HepG2 (cell line): ENCODE results near the gene SRPRA. TPM values are rescaled to one million over a fixed set of nuclear protein-coding genes. Genes with fewer than 3 reads are reported as not detected.

Experiments used
- CHCHD3 ChIP-seq: sonication (generic); formaldehyde crosslinking; IDR thresholded peaks from 2 replicates; pipeline ENCODE4 v1.8.0; 2022; ENCODE audit warnings: mild to moderate bottlenecking, missing genetic modification reagents, moderate library complexity
- HOXA3 ChIP-seq: sonication (generic); formaldehyde crosslinking; IDR thresholded peaks from 2 replicates; pipeline ENCODE4 v1.5.0; 2020; ENCODE audit warnings: missing genetic modification reagents
- JARID2 ChIP-seq: sonication (generic); formaldehyde crosslinking; IDR thresholded peaks from 2 replicates; pipeline ENCODE4 v1.8.1; 2023; ENCODE audit warnings: missing genetic modification reagents, inconsistent platforms; ENCODE audit not compliant: insufficient replicate concordance
- KAT8 ChIP-seq: IDR thresholded peaks from 2 replicates; pipeline ENCODE4 v1.6.1; 2016; ENCODE audit warnings: missing genetic modification reagents, missing compliant biosample characterization
- NFRKB ChIP-seq: fragments of 450-650 bp; IDR thresholded peaks from 2 replicates; pipeline ENCODE4 v1.6.1; 2017
- PAX8 ChIP-seq: sonication (generic); formaldehyde crosslinking; IDR thresholded peaks from 2 replicates; pipeline ENCODE4 v1.8.0; 2022; ENCODE audit warnings: mild to moderate bottlenecking, missing genetic modification reagents, borderline replicate concordance
- ZC3H13 ChIP-seq: sonication (generic); formaldehyde crosslinking; IDR thresholded peaks from 2 replicates; pipeline ENCODE4 v1.8.1; 2023; ENCODE audit warnings: mild to moderate bottlenecking, missing genetic modification reagents, moderate library complexity
- ZKSCAN1 ChIP-seq: fragments of 150-350 bp; IDR thresholded peaks from 2 replicates; pipeline ENCODE4 v1.6.1; 2014; ENCODE audit warnings: low read length
- ZNF768 ChIP-seq: sonication (generic); formaldehyde crosslinking; IDR thresholded peaks from 2 replicates; pipeline ENCODE4 v1.4.0; 2020; ENCODE audit warnings: missing genetic modification reagents
- polyA plus RNA-seq, 8 experiments: library from polyadenylated mRNA; depleted of rRNA in 3 of 8; stranded (reverse) in 7 of 8; unstranded in 1 of 8; fragments of >200 nt; fragmentation: Illumina TruSeq in 4 of 8; extraction: Trizol in 4 of 8; gene quantifications; 2 replicates each; pipeline versions ENCODE4 v1.2.1 to v1.2.3, GENCODE V29; 2011 to 2016; ENCODE audit warnings: low read depth in 4 of 8, missing spikeins in 1 of 8, mixed read lengths in 1 of 8; ENCODE audit not compliant: insufficient read depth in 1 of 8
- total RNA-seq, 5 experiments: library from RNA; depleted of rRNA; stranded (reverse); fragments of >200 nt; fragmentation: Illumina TruSeq; extraction: Trizol; gene quantifications; 2 replicates each; pipeline ENCODE4 v1.2.3, GENCODE V29; 2016; ENCODE audit warnings: low read depth in 1 of 5
- TF ChIP-seq, protein P1 (sequence below): sonication (generic); formaldehyde crosslinking; IDR thresholded peaks from 2 replicates; pipeline ENCODE4 v1.8.1; 2023; ENCODE audit warnings: mild to moderate bottlenecking, moderate library complexity, missing genetic modification reagents
- TF ChIP-seq, protein P2 (sequence below): sonication (generic); formaldehyde crosslinking; IDR thresholded peaks from 2 replicates; pipeline ENCODE4 v1.5.0; 2020; ENCODE audit warnings: mild to moderate bottlenecking, missing genetic modification reagents
- TF ChIP-seq, protein P3 (sequence below): sonication (generic); formaldehyde crosslinking; IDR thresholded peaks from 2 replicates; pipeline ENCODE4 v1.4.0; 2020; ENCODE audit warnings: missing genetic modification reagents
- TF ChIP-seq, protein P4 (sequence below): sonication (generic); formaldehyde crosslinking; conservative IDR thresholded peaks from 2 replicates; pipeline ENCODE4 v1.4.0; 2020; ENCODE audit warnings: missing genetic modification reagents
- TF ChIP-seq, protein P5 (sequence below): sonication (generic); formaldehyde crosslinking; IDR thresholded peaks from 2 replicates; pipeline ENCODE4 v1.4.0; 2020; ENCODE audit warnings: missing genetic modification reagents

SRPRA gene
- total and polyA plus RNA-seq, 2 of the 13 experiments (the other 11 are each of a cell fraction or from before 2014, with no cell fraction given), result 27.7 to 64.6 TPM

DNA sequence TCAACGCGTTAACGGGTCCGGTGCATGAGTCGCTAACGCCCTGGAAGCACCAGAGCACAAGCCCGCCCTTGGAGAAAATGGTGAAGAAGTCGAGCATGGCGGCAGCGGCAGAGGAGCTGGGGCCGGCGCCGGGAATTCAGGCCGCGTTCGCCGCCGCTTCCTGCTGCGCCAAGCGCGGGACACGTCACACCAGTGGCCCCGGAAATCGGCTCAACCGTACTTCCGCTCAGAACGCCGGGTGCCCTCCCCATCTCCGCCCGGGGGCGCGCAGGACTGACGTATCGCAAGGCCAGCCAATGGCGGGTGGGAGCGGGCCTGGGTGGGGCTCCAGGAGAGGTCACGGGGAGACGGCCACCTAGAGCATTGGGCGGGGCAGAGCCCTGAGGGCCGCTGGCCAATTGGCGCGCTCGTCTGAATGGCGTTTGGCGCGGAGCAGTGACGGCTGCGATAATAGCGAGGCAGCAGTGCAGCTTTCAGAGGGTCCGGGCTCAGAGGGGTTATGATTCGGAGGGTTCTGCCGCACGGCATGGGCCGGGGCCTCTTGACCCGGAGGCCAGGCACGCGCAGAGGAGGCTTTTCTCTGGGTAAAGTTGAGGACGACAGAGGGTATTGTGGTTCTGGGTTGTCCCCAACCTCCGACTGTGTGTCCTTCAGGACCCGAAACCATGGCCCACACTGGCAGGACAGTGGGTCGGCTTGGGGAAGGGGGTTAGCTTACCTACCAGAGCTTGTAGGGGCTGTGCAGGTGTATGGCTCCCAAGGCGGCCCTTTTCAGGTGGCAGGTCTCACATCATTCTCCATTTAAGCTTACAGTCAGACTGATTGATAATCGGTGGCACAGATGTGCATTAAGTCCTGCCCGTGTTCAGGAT is at the start of gene SRPRA, which contains the start of gene FOXRED1 (continued):
- TF ChIP-seq PAX8 (peak; percentile 86; the same call in 1 of the 2 replicates), KAT8 (peak; percentile 98), JARID2 (CRISPR knock-in tag) (no peak), HOXA3 (CRISPR knock-in tag) (peak; percentile 99), ZNF768 (CRISPR knock-in tag) (0 out of 2 replicates have a peak, but pooled peaks have one; percentile 8), NFRKB (no peak), CHCHD3 (CRISPR knock-in tag) (no peak), ZC3H13 (CRISPR knock-in tag) (no peak), ZKSCAN1 (no peak)
- TF ChIP-seq, protein P1, sequence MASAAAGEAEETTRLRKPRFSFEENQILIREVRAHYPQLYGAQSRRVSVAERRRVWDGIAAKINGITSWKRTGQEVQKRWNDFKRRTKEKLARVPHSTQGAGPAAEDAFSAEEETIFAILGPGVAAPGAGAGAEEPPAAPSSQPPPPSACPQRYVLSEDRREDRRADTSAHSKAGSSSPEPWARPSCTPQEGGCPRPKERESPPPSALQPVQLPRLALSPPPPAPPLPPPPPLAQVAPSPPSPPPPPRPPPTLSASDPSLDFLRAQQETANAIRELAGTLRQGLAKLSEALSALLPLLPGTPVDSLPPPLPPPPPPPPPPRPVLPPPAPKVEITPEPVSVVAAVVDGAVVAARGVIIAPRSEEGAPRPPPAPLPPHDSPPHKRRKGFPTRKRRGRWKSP (CRISPR knock-in tag), result peak; percentile 76
- TF ChIP-seq, protein P2, sequence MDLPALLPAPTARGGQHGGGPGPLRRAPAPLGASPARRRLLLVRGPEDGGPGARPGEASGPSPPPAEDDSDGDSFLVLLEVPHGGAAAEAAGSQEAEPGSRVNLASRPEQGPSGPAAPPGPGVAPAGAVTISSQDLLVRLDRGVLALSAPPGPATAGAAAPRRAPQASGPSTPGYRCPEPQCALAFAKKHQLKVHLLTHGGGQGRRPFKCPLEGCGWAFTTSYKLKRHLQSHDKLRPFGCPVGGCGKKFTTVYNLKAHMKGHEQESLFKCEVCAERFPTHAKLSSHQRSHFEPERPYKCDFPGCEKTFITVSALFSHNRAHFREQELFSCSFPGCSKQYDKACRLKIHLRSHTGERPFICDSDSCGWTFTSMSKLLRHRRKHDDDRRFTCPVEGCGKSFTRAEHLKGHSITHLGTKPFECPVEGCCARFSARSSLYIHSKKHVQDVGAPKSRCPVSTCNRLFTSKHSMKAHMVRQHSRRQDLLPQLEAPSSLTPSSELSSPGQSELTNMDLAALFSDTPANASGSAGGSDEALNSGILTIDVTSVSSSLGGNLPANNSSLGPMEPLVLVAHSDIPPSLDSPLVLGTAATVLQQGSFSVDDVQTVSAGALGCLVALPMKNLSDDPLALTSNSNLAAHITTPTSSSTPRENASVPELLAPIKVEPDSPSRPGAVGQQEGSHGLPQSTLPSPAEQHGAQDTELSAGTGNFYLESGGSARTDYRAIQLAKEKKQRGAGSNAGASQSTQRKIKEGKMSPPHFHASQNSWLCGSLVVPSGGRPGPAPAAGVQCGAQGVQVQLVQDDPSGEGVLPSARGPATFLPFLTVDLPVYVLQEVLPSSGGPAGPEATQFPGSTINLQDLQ, result 0 out of 2 replicates have a peak, but pooled peaks have one; percentile 46
- TF ChIP-seq, protein P3, sequence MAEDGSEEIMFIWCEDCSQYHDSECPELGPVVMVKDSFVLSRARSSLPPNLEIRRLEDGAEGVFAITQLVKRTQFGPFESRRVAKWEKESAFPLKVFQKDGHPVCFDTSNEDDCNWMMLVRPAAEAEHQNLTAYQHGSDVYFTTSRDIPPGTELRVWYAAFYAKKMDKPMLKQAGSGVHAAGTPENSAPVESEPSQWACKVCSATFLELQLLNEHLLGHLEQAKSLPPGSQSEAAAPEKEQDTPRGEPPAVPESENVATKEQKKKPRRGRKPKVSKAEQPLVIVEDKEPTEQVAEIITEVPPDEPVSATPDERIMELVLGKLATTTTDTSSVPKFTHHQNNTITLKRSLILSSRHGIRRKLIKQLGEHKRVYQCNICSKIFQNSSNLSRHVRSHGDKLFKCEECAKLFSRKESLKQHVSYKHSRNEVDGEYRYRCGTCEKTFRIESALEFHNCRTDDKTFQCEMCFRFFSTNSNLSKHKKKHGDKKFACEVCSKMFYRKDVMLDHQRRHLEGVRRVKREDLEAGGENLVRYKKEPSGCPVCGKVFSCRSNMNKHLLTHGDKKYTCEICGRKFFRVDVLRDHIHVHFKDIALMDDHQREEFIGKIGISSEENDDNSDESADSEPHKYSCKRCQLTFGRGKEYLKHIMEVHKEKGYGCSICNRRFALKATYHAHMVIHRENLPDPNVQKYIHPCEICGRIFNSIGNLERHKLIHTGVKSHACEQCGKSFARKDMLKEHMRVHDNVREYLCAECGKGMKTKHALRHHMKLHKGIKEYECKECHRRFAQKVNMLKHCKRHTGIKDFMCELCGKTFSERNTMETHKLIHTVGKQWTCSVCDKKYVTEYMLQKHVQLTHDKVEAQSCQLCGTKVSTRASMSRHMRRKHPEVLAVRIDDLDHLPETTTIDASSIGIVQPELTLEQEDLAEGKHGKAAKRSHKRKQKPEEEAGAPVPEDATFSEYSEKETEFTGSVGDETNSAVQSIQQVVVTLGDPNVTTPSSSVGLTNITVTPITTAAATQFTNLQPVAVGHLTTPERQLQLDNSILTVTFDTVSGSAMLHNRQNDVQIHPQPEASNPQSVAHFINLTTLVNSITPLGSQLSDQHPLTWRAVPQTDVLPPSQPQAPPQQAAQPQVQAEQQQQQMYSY (CRISPR knock-in tag), result peak; percentile 69; the same call in 1 of the 2 replicates
- TF ChIP-seq, protein P4, sequence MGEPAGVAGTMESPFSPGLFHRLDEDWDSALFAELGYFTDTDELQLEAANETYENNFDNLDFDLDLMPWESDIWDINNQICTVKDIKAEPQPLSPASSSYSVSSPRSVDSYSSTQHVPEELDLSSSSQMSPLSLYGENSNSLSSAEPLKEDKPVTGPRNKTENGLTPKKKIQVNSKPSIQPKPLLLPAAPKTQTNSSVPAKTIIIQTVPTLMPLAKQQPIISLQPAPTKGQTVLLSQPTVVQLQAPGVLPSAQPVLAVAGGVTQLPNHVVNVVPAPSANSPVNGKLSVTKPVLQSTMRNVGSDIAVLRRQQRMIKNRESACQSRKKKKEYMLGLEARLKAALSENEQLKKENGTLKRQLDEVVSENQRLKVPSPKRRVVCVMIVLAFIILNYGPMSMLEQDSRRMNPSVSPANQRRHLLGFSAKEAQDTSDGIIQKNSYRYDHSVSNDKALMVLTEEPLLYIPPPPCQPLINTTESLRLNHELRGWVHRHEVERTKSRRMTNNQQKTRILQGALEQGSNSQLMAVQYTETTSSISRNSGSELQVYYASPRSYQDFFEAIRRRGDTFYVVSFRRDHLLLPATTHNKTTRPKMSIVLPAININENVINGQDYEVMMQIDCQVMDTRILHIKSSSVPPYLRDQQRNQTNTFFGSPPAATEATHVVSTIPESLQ (CRISPR knock-in tag), result no peak
- TF ChIP-seq, protein P5, sequence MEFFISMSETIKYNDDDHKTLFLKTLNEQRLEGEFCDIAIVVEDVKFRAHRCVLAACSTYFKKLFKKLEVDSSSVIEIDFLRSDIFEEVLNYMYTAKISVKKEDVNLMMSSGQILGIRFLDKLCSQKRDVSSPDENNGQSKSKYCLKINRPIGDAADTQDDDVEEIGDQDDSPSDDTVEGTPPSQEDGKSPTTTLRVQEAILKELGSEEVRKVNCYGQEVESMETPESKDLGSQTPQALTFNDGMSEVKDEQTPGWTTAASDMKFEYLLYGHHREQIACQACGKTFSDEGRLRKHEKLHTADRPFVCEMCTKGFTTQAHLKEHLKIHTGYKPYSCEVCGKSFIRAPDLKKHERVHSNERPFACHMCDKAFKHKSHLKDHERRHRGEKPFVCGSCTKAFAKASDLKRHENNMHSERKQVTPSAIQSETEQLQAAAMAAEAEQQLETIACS (CRISPR knock-in tag), result no peak
